Measurements from ENCODE around the gene CACNA2D2. TPM values are rescaled to one million over a fixed set of nuclear protein-coding genes. Genes with fewer than 3 reads are reported as not detected.

Gene CACNA2D2
- total and polyA plus RNA-seq, 12 donors: 0.09 to 2.0 (median 0.60) TPM

- TF ChIP-seq CTCF (IDR thresholded peaks at IDR 0.05) (no peak), POLR2A (IDR thresholded peaks at IDR 0.05) (no peak)
- intact Hi-C loops (cut with DNase I): no loop called here
- H3K9me3 ChIP-seq (replicated peaks in 1 of 3): no peaks in the 10 kb centered on the region
- no peaks in the 10 kb centered on the region for H3K27me3 ChIP-seq
- WGBS, 4 donors: 50 to 79% (median 55%) methylated on average over 2 to 6 of the region's 6 CpGs
- peaks cover 0 to 31% of the 10 kb centered on the region in 2 donors for H3K36me3 ChIP-seq (replicated peaks in 1 of 2)
- peaks cover 39 to 50% of the 10 kb centered on the region in 2 donors for H3K4me1 ChIP-seq (replicated peaks in 1 of 2)
- peak in 1 of 7 donors; percentile 33 for DNase-seq
- no peak overlapping the region for H3K4me3 ChIP-seq
- peak overlapping the region in 2 of 5 donors; percentile 3 to 19 for H3K27ac ChIP-seq
Measured at GRCh38 chr3:50317300-50317699, 186.1 kb downstream of the CACNA2D2 start.

- intact Hi-C loops (cut with DNase I): no loop called here
- peak in 2 of 7 donors; percentile 42 to 58 for DNase-seq
- 49 to 57% (median 52%) methylated on average over 3 to 9 of the region's 9 CpGs for WGBS, 4 donors
- H3K4me1 ChIP-seq (replicated peaks in 1 of 2): peaks cover 33 to 44% of the 10 kb centered on the region in 2 donors
- H3K27me3 ChIP-seq: no peaks in the 10 kb centered on the region
- no peaks in the 10 kb centered on the region for H3K9me3 ChIP-seq (replicated peaks in 1 of 3)
- no peak for TF ChIP-seq CTCF (IDR thresholded peaks at IDR 0.05)
- no peak for TF ChIP-seq POLR2A (IDR thresholded peaks at IDR 0.05)
- peaks cover 0 to 31% of the 10 kb centered on the region in 2 donors for H3K36me3 ChIP-seq (replicated peaks in 1 of 2)
- peak overlapping the region in 1 of 5 donors; percentile 3 for H3K27ac ChIP-seq
- H3K4me3 ChIP-seq: no peak overlapping the region
Measured at GRCh38 chr3:50316657-50317242, 186.7 kb downstream of the CACNA2D2 start.

GRCh38 chr3:50314816-50315215 lies 188.6 kb downstream of the CACNA2D2 start:
- H3K27me3 ChIP-seq: no peaks in the 10 kb centered on the region
- H3K9me3 ChIP-seq (replicated peaks in 1 of 3): no peaks in the 10 kb centered on the region
- H3K36me3 ChIP-seq (replicated peaks in 1 of 2): peaks cover 0 to 29% of the 10 kb centered on the region in 2 donors
- TF ChIP-seq CTCF (IDR thresholded peaks at IDR 0.05) (no peak), POLR2A (IDR thresholded peaks at IDR 0.05) (no peak)
- no peak overlapping the region for H3K27ac ChIP-seq
- H3K4me1 ChIP-seq (replicated peaks in 1 of 2): peaks cover 24 to 35% of the 10 kb centered on the region in 2 donors
- WGBS, 4 donors: 96 to 100% (median 98%) methylated on average over 4 of the region's 4 CpGs
- DNase-seq: no peak
- intact Hi-C loops (cut with DNase I): no loop called here
- H3K4me3 ChIP-seq: no peak overlapping the region

- peaks cover 24 to 30% of the 10 kb centered on the region in 2 donors for H3K4me1 ChIP-seq (replicated peaks in 1 of 2)
- H3K4me3 ChIP-seq: no peak overlapping the region
- H3K9me3 ChIP-seq (replicated peaks in 1 of 3): no peaks in the 10 kb centered on the region
- H3K36me3 ChIP-seq (replicated peaks in 1 of 2): peaks cover 0 to 25% of the 10 kb centered on the region in 2 donors
- no peak overlapping the region for H3K27ac ChIP-seq
- TF ChIP-seq CTCF (IDR thresholded peaks at IDR 0.05) (no peak), POLR2A (IDR thresholded peaks at IDR 0.05) (no peak)
- DNase-seq: no peak
- WGBS, 4 donors: 77 to 88% (median 85%) methylated on average over 3 of the region's 3 CpGs
- intact Hi-C loops (cut with DNase I): no loop called here
- no peaks in the 10 kb centered on the region for H3K27me3 ChIP-seq
Measured at GRCh38 chr3:50314342-50314741, 189.1 kb downstream of the CACNA2D2 start.

Small RNAs within 50 kb of the gene (small RNA-seq; reads per million reads assigned to genes)
- 0.08 to 0.12 reads per million in 2 donors for gene RNA5SP131

Other genes with a start within 250 kb of the CACNA2D2 start
- gene SEMA3B, start 234.5 kb downstream of the CACNA2D2 start, total RNA-seq: 100 to 1,000 TPM in 7 of 9 donors, 10 to 100 TPM in 1, 1 to 10 TPM in 1; 6.0 to 468 (median 217) TPM
- gene SEMA3B, start 234.5 kb downstream of the CACNA2D2 start, polyA plus RNA-seq: 100 to 1,000 TPM; 159 to 496 (median 451) TPM
- gene LSMEM2, start 224.5 kb downstream of the CACNA2D2 start, total RNA-seq: under 1 TPM in 4 of 9 donors, not detected in 5; 0.11 to 0.76 (median 0.48) TPM
- under 1 TPM; 0.09 to 0.64 (median 0.47) TPM for gene LSMEM2, start 224.5 kb downstream of the CACNA2D2 start, polyA plus RNA-seq
- gene IFRD2, start 211.2 kb downstream of the CACNA2D2 start, total RNA-seq: 10 to 100 TPM; 31.6 to 96.3 (median 52.8) TPM
- 100 to 1,000 TPM in 2 of 3 donors, 10 to 100 TPM in 1; 55.9 to 182 (median 144) TPM for gene IFRD2, start 211.2 kb downstream of the CACNA2D2 start, polyA plus RNA-seq
- gene HYAL3, start 204.2 kb downstream of the CACNA2D2 start, total RNA-seq: 1 to 10 TPM; 1.7 to 5.4 (median 3.5) TPM
- 1 to 10 TPM; 2.5 to 6.8 (median 3.2) TPM for gene HYAL3, start 204.2 kb downstream of the CACNA2D2 start, polyA plus RNA-seq
- 10 to 100 TPM in 6 of 9 donors, 1 to 10 TPM in 3; 5.2 to 17.9 (median 10.4) TPM for gene NAA80, start 204.2 kb downstream of the CACNA2D2 start, total RNA-seq
- 10 to 100 TPM in 2 of 3 donors, 1 to 10 TPM in 1; 6.0 to 19.8 (median 14.0) TPM for gene NAA80, start 204.2 kb downstream of the CACNA2D2 start, polyA plus RNA-seq
- gene HYAL1, start 200.1 kb downstream of the CACNA2D2 start, total RNA-seq: 10 to 100 TPM in 8 of 9 donors, 1 to 10 TPM in 1; 3.2 to 50.5 (median 35.6) TPM
- gene HYAL1, start 200.1 kb downstream of the CACNA2D2 start, polyA plus RNA-seq: 10 to 100 TPM in 2 of 3 donors, 1 to 10 TPM in 1; 9.7 to 50.1 (median 16.5) TPM
- gene HYAL2, start 180.9 kb downstream of the CACNA2D2 start, total RNA-seq: 100 to 1,000 TPM in 4 of 9 donors, 10 to 100 TPM in 5; 62.9 to 186 (median 96.7) TPM
- 100 to 1,000 TPM in 2 of 3 donors, 10 to 100 TPM in 1; 28.0 to 147 (median 109) TPM for gene HYAL2, start 180.9 kb downstream of the CACNA2D2 start, polyA plus RNA-seq
- gene TUSC2, start 175.4 kb downstream of the CACNA2D2 start, total RNA-seq: 10 to 100 TPM; 29.0 to 64.3 (median 34.8) TPM
- gene TUSC2, start 175.4 kb downstream of the CACNA2D2 start, polyA plus RNA-seq: 10 to 100 TPM; 28.8 to 35.5 (median 31.9) TPM
- 10 to 100 TPM in 8 of 9 donors, 1 to 10 TPM in 1; 9.8 to 27.4 (median 14.7) TPM for gene RASSF1, start 162.8 kb downstream of the CACNA2D2 start, total RNA-seq
- 10 to 100 TPM in 2 of 3 donors, 1 to 10 TPM in 1; 9.6 to 26.4 (median 23.5) TPM for gene RASSF1, start 162.8 kb downstream of the CACNA2D2 start, polyA plus RNA-seq
- gene ZMYND10, start 157.9 kb downstream of the CACNA2D2 start, total RNA-seq: under 1 TPM in 6 of 9 donors, not detected in 3; 0.11 to 0.67 (median 0.40) TPM
- gene ZMYND10, start 157.9 kb downstream of the CACNA2D2 start, polyA plus RNA-seq: 1 to 10 TPM in 2 of 3 donors, not detected in 1; 1.2 to 1.9 TPM
- 10 to 100 TPM; 16.9 to 36.2 (median 23.0) TPM for gene NPRL2, start 152.9 kb downstream of the CACNA2D2 start, total RNA-seq
- 10 to 100 TPM; 27.5 to 57.9 (median 45.3) TPM for gene NPRL2, start 152.9 kb downstream of the CACNA2D2 start, polyA plus RNA-seq
- 10 to 100 TPM; 14.0 to 39.9 (median 29.2) TPM for gene CYB561D2, start 152.8 kb downstream of the CACNA2D2 start, total RNA-seq
- gene CYB561D2, start 152.8 kb downstream of the CACNA2D2 start, polyA plus RNA-seq: 10 to 100 TPM; 13.7 to 26.9 (median 16.8) TPM
- gene TMEM115, start 144.1 kb downstream of the CACNA2D2 start, total RNA-seq: 10 to 100 TPM; 48.9 to 88.5 (median 63.6) TPM
- 10 to 100 TPM; 23.6 to 36.6 (median 34.5) TPM for gene TMEM115, start 144.1 kb downstream of the CACNA2D2 start, polyA plus RNA-seq
- 10 to 100 TPM; 10.6 to 44.3 (median 17.4) TPM for gene C3orf18, start 64.1 kb upstream of the CACNA2D2 start, total RNA-seq
- 1 to 10 TPM; 6.6 to 9.8 (median 9.0) TPM for gene C3orf18, start 64.1 kb upstream of the CACNA2D2 start, polyA plus RNA-seq
- gene HEMK1, start 65.9 kb upstream of the CACNA2D2 start, total RNA-seq: 10 to 100 TPM in 8 of 9 donors, 1 to 10 TPM in 1; 9.1 to 38.2 (median 17.2) TPM
- 10 to 100 TPM in 2 of 3 donors, 1 to 10 TPM in 1; 9.3 to 46.4 (median 25.3) TPM for gene HEMK1, start 65.9 kb upstream of the CACNA2D2 start, polyA plus RNA-seq
- gene CISH, start 108.1 kb upstream of the CACNA2D2 start, total RNA-seq: 10 to 100 TPM in 2 of 9 donors, 1 to 10 TPM in 7; 2.3 to 12.6 (median 5.2) TPM
- gene CISH, start 108.1 kb upstream of the CACNA2D2 start, polyA plus RNA-seq: 1 to 10 TPM; 1.8 to 9.1 (median 4.7) TPM
- 100 to 1,000 TPM in 1 of 9 donors, 10 to 100 TPM in 8; 49.6 to 101 (median 69.7) TPM for gene MAPKAPK3, start 113.5 kb upstream of the CACNA2D2 start, total RNA-seq
- gene MAPKAPK3, start 113.5 kb upstream of the CACNA2D2 start, polyA plus RNA-seq: 10 to 100 TPM; 40.6 to 55.0 (median 50.9) TPM
- 1 to 10 TPM in 8 of 9 donors, under 1 TPM in 1; 0.72 to 4.1 (median 2.9) TPM for gene DOCK3, start 171.3 kb upstream of the CACNA2D2 start, total RNA-seq
- gene DOCK3, start 171.3 kb upstream of the CACNA2D2 start, polyA plus RNA-seq: 1 to 10 TPM; 2.0 to 8.6 (median 6.0) TPM

All from adrenal gland (tissue), 12 donors.